Activated CD8-positive, alpha-beta memory T cell treated with anti-CD3 and anti-CD28 coated beads, Interleukin-2, amount 50 U/mL, for 1 hour (primary cell): Measurements from ENCODE around the gene ACOXL.

Source experiments
- DNase-seq: peaks from one replicate; pipeline ENCODE4 v3.0.0-alpha.2; 2020; ENCODE audit errors: extremely low read depth

The ACOXL gene

DNA sequence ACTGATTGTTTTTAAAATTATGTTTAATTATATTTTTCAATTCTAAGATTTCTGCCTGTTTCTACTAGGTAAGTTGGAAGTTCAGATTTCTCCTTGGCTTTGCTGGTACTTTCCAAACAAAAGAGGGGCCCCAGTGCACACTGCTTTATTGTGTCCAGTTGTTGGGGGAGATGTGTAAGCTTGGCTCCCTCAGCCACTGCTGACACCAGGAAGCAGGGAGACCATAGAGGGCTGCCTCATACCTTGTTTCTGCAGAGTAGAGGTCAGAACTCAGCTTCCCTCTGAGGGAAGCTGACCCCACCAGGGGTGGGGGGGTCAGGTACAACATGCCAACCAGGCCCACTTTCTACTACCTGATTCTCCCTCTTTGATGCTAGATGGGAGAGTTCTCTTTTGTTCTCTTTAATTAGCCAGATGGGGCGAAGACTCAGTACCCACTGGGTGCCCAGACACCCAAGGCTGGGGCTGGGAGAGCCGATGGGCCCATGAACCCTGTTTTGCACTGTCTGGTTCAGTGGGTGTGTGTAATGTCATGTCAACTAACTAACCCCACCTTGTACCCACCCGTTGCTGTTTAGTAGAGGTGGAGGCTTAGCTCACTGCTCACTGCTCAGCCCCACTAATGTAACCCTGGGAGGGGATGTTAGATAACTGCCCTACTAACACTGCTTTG, 403.0 kb downstream of the ACOXL start:
- no peak for DNase-seq

GRCh38 chr2:111135910-111136297, 403.5 kb downstream of the ACOXL start:
- no peak for DNase-seq

DNA sequence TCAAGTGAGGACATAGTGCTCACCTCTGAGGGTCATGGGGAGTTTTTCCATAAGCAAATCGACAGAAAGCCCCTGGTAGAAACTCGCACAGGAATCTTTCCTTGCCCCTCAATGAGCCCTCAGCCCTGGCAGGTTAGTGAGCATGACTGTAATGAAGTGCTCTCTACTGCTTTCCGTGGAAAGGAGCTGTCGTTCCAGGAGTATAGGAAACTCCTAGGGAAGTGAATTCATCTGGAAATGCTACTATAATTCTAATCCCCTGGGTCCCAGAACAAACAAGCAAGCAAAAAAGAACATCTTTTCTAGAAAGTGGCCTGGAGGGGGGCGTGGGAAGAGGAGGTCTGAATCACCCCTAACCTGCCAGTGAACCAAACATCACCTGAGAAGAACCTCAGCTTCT, 406.5 kb downstream of the ACOXL start:
- DNase-seq = no peak

DNA sequence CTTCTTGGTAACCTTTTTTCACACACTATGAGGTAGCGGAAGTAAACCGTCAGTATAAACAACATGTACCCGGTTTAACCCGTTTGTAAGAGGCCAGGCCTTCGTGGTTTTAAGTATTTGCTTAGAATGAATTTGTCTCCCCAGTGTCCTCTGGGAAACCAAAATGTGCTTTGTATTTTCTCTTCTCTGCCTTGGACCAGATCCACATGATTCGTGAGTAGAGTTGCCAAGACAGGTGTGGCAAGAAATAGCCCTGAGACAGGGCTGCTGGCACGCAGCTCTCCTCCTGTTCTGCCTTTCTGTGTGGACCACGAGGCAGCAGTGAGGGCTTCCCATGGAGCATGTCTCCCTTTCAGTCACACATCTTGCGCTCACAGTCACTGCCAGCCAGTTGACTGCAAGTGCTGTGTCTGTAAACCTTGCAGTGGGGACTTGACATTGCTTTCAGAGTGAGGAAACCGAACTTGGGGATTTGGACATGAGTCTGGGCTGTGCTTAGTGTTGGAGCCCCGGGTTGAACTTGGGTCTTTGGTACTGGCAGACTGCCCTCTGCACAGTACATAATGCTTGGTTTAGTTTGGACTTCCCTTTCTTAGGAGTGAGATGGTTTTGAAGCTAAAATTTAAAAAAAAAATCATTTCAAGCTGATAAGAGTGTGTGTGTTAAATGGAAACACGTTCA, 407.4 kb downstream of the ACOXL start:
- DNase-seq = no peak

- DNase-seq = no peak
These were observed 408.4 kb downstream of the ACOXL start for GRCh38 chr2:111140815-111141214.

GRCh38 chr2:111142101-111142500, 409.7 kb downstream of the ACOXL start:
- no peak for DNase-seq

DNA sequence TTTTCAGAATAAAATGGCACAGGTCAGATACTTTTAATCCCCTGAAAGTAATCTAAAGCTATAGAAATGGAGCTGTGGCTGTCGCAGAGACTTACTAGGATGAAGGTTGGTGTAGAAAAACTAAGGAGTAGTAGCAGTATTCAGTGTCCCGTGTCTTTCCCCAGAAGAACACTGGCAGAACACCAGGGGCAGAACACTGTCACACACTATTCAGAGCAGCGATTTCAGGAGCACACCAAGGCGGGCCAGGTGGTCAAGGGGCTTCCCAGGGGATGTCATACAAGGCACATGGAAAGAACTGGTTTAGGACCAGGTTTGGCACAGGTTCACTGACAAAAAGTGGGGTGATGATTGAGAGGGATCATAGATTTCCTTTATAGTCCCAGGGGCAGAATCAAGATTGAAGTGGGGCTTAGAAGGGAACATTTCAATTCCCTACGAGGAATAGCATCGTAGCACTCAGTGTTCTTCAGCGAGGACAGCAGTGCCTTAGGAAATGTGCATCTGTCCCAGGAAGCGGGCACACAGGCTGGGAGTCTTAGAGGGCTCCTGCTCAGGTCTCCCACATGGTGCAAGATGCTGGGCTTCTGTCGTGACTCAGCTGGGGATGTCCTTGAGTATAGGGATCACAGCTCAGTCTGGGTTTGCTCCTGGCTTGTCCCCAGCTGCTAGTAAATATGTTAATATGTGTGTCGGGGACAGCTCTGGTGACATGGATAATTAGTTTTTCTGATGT, 410.9 kb downstream of the ACOXL start:
- no peak for DNase-seq

- DNase-seq = no peak
These were observed 411.4 kb downstream of the ACOXL start for GRCh38 chr2:111143843-111144198.

GRCh38 chr2:111145103-111145760, 412.9 kb downstream of the ACOXL start:
- no peak for DNase-seq

GRCh38 chr2:111145951-111146350, 413.6 kb downstream of the ACOXL start:
- DNase-seq = no peak

- no peak for DNase-seq
These were observed 416.0 kb downstream of the ACOXL start for GRCh38 chr2:111148225-111148873.

GRCh38 chr2:111148925-111149324, 416.6 kb downstream of the ACOXL start:
- no peak for DNase-seq

- DNase-seq = no peak
These were observed 417.6 kb downstream of the ACOXL start for GRCh38 chr2:111149882-111150455.

- no peak for DNase-seq
These were observed 422.4 kb downstream of the ACOXL start for GRCh38 chr2:111154758-111155157.

- DNase-seq = no peak
These were observed 423.2 kb downstream of the ACOXL start for GRCh38 chr2:111155610-111156009.

DNA sequence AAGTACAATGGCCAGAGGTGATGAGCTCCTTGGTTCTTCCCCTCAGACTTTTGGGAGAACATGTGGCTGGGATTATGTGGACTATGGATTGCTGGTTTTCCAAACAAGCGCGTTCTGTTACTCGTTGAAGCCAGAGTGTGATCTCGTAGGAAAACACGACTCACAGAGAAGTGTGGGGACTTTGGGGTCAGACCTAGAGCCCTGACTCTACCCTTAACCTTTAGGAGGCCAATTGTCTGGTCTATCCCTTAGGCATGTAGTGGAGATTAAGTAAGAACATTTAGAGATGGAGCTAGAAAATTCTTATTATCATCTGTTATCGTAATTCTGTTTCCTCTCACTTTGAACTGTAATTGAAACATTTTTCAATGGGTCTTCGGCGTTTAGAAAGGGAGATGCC, 424.2 kb downstream of the ACOXL start:
- no peak for DNase-seq

GRCh38 chr2:111157071-111157661, 424.8 kb downstream of the ACOXL start:
- DNase-seq = no peak

DNA sequence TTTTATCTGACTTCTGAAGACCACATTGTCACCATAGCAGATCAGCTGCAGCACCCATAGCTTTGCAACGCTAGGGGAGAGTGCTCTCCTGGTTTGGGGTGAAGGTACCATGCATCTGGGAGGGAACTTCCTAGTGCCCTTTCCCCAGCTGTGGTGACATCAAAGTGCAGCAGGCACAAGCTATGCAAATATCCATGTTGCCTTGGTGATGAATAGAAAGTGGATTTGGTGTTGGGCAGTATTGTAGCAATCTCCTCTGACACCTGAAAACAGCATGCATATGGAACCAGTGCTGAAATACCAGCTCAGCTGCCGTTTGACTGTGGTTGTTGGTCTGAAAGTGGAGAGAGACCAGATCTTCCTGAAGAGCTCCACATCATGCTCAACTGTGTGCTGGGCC, 425.4 kb downstream of the ACOXL start:
- DNase-seq = no peak

DNA sequence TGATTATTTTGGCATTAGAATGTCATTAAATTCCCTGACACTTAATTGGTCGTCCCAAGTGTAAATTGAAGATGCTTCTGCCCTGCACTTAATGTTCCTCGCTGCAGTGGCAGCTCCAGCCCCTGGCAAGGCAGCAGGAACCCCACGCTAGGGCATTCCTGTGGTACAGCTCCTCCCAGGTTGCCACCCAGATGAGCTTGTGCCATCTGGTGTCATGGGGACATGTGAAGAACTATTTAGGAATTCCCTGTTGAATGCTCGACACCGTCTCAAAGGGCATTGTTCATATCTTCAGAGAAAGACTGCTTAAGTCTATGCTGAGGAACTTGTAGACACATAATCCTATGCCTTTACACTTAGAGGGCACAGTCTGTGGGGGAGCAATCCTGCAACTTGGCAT, 427.3 kb downstream of the ACOXL start:
- no peak for DNase-seq

GRCh38 chr2:111160758-111161157, 428.4 kb downstream of the ACOXL start:
- DNase-seq = no peak

GRCh38 chr2:111161971-111162370, 429.6 kb downstream of the ACOXL start:
- DNase-seq = no peak
